HL-60/S4 treated with phorbol 12-myristate 13-acetate at 8.2 ng/mL for 4 days and 3 days (cell line): ENCODE data around the gene REST.
"Not testable (repeated sequence)": the region's sequence is repeated elsewhere in the genome, so short reads cannot be mapped to it uniquely, and the experiment has no call there.

Experiments used
- in situ Hi-C: fragments of 300-500 bp; cut with MboI; formaldehyde crosslinking; loops from 2 replicates; pipeline ENCODE4 v1.15.0; 2022; ENCODE audit warnings: low sequenced_read_pairs

Gene REST

DNA sequence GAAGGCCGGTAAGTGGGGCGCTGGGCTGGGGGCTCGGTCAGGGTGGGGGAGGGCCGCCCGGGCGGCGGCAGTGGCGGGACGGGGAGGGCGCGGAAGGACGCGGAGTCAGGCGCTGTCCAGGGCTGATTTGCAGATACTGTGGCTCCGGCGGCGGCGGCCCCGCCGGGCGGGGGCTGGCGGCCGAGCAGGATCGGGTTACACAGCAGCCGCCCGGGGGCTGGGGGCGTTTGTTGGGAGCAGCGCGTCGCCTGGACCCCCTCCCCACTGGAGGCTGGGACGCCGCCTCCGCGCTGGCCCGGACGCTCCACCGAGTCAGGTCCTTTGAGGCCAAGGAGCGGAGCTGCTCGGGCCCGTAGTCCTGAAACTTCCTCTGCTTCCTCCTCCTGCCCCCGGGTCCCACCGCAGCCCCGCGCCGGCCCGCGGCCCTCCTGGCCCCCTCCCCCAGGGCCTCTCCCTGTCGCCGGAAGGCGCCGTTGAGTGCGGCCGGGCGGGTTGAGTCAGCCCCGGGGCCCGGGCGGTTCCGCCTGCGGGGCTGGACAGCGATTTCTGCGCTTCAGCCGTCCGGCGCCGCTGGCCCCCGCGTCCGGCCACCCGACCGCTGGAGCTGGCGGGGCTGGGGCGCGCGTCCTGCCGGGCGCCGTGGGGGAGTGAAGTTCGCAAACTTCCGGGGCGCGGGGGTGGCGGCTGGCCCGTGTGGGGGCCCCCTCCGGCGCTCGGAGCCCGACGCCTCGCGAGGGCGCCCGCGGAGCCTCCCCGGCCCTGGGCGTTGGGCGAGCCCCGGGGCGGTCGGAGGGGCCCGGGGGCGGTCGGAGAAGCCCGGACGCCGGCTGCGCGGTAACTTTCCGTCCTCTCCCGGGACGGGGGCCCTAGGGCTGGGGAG is 746 bp downstream of the REST start:
- in situ Hi-C loops = no loop called here

DNA sequence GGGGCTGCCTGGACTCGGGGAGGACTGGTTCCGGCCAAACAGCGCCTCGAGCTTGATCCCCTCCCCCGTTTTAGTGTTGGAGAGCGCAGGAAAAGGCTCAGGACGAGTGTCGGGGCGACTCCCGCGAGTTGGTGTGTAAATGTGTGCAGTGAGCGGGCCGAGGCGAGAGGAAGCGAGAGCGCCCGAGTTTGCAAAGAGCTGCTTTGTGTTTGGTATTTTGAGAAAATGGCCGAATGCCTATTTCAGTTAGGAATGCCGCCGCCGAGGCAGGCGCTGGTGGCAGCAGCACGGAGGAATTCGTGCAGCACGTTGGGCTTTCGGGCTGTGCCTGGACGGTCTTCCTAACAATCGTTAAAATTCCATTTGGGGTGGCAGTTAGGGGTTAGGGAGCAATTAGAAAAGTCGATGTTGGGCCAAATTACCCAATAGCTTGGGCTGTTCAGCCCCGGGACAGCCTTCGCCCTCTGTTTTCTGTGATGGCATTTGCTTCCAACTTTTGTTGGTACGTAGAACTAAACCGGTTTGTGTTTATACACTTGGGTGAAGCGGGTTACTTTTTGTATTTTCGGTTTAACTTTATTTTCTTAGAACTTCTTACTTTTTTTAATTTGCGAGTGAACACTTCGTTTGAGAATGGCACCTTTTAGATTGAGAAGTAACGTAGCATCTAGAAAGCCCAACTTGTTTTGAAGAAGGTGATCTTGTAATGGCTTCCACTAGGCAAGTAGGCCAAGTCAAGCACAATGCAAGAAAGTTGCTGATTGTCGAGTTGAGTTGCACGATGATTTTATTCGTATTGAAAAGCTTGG is 1.6 kb downstream of the REST start:
- in situ Hi-C loops = no loop called here

DNA sequence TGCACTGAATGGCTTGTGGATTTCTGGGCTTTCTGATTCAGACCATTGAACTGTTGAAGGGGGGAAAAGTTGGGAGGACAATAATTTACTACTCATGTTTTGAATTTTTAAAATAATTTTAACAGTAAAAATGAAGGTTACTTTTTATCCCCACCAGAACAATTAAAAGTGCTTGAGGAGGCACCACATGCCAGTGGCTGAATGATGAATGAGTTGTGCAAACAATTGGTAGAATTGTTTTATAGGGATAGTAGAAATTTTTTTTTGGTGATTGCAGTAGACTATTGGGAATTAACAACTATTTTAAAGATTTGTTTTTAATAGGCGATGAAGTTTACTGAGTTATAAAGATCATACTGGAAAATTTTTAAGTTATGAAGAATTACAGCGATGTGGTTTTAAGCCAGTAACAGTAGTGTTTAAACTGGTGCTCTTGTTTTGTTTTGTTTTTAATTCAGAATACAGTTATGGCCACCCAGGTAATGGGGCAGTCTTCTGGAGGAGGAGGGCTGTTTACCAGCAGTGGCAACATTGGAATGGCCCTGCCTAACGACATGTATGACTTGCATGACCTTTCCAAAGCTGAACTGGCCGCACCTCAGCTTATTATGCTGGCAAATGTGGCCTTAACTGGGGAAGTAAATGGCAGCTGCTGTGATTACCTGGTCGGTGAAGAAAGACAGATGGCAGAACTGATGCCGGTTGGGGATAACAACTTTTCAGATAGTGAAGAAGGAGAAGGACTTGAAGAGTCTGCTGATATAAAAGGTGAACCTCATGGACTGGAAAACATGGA is 2.7 kb downstream of the REST start:
- in situ Hi-C loops = no loop called here

DNA sequence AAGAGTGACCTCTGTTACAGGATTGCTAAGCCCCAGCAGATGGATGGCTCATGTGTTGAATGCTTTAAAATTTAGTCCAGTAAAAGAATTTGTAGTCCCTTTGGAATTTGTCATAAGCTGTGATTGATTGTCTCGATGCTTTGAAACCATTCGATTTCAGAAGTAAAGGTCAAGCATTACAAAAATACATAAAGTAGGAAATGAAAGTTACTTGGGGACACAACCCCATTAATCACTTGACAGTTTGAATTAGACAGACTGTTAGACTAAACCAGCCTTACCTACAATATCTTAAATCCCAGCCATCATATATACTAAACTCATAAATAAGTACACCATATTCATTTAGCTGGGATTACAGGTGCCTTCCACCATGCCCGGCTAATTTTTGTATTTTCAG is 6.6 kb downstream of the REST start:
- in situ Hi-C loops = no loop called here

DNA sequence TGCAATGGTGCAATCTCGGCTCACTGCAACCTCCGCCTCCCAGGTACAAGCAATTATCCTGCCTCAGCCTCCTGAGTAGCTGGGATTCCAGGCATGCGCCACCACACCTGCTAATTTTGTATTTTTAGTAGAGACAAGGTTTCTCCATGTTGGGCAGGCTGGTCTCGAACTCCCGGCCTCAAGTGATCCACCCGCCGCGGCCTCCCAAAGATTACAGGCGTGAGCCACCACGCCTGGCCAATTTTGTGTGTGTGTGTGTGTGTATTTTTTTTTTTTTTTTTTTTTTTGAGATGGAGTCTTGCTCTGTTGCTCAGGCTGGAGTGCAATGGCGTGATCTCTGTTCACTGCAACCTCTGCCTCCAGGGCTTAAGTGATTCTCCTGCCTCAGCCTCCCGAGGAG is 7.3 kb downstream of the REST start:
- in situ Hi-C loops = not testable (repeated sequence)

DNA sequence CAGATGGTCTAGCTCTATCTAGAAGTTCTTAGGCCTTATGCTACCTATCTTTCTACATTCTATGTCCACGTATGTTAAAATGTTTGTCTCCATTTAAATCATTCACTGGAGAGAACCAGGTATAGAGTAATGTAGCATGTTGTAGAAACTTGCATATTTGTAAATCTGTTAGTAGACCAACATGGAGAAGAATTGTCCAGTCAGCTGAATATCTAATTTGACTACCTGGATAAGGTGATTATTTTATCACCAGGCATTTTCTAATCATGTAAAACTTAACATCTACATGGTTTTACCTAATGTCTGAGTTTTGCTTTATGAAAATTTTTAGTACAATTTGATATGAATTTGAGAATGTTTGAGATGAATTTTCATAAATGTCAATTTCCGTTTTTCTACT is 19.5 kb downstream of the REST start:
- in situ Hi-C loops = no loop called here

DNA sequence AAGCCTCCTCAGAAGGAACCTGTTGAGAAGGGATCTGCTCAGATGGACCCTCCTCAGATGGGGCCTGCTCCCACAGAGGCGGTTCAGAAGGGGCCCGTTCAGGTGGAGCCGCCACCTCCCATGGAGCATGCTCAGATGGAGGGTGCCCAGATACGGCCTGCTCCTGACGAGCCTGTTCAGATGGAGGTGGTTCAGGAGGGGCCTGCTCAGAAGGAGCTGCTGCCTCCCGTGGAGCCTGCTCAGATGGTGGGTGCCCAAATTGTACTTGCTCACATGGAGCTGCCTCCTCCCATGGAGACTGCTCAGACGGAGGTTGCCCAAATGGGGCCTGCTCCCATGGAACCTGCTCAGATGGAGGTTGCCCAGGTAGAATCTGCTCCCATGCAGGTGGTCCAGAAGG is 22.9 kb downstream of the REST start:
- in situ Hi-C loops = no loop called here

DNA sequence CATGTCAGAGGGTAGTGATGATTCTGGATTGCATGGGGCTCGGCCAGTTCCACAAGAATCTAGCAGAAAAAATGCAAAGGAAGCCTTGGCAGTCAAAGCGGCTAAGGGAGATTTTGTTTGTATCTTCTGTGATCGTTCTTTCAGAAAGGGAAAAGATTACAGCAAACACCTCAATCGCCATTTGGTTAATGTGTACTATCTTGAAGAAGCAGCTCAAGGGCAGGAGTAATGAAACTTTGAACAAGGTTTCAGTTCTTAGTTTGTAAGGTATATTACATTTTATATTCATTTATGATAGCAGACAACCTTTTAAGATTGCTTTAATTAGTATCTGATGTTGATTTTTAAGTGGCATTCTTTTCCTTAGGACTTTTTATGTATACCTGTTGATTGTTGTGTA is 24.2 kb downstream of the REST start:
- in situ Hi-C loops = no loop called here

DNA sequence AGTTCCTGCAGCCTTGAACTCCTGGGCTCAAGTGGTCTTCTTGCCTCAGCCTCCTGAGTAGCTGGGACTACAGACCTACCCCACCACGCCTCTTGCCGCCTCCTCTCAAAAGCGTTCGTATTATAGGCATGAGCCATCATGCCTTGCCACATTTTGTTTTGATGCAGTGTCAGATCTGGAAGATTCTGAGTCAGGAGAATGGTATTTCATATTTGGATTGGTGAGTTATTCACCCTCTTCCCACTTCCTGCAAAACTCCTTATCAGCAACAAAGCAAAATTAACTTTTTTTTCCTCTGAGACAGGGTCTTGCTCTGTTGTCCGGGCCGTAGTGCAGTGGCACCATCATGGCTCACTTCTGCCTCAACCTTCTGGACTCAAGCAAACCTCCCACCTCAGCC is 29.6 kb downstream of the REST start:
- in situ Hi-C loops = no loop called here

DNA sequence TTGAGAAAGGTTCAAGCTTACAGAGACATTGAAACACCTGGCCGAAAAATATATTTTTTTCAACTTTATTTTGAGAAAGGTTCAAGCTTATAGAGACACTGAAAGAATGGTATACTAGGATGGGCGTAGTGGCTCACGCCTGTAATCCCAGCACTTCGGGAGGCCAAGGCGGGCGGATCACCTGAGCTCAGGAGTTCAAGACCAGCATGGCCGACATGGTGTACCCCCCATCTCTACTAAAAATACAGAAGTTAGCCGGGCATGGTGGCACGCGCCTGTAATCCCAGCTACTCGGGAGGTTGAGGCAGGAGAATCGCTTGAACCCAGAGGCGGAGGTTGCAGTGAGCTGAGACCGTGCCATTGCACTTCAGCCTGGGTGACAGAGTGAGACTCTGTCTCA is 32.1 kb downstream of the REST start:
- in situ Hi-C loops = not testable (repeated sequence)

DNA sequence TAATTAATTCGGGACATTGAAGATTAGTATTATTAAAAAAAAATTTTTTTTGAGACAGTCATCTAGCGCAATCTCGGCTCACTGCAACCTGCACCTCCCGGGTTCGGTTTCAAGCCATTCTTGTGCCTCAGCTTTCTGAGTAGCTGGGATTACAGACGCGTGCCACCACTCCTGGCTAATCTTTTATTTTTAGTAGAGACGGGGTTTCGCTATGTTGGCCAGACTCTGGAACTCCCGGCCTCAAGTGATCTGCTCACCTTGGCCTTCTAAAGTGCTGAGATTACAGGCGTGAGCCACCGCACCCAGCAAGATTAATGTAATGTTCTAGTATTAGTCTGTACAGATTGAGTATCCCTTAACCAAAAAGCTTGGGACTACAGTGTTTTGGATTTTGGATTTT is 32.7 kb downstream of the REST start:
- in situ Hi-C loops = no loop called here

DNA sequence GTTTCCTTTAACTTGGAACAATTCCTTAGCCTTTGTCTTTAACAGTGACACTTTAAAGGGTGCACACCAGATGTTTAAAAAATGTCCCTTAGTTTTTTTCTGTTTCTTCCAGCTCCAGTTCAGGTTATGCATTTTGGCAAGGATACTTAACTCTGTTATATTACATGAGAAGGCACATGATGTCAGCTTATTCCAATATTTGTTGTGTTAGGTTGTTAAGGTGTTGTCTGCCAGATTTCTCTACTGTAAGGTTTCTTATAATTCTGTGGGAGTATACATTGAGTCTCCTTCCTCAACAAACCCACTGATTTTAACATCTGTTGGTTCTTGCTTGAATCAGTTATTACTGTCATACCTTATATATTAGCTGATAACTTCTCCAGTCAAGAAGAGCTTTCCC is 33.3 kb downstream of the REST start:
- in situ Hi-C loops = no loop called here

DNA sequence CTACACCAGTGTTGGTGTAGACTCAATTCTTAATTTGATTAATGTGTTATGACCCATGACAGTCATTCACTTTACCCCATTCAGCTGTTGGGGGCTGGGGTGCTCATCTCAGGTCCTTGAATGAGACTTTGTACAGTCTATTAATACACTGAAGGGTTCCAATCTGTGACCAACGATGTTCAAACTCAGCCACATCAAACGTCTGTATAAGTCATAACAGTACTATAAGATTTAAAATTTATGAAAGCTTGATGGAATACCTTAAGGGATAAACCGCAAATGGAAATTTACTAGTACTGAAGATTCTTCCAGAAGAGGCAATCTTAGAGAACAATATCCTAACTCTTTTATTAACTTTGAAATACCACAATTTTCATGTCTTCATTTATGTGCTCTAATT is 33.7 kb downstream of the REST start:
- in situ Hi-C loops = no loop called here

DNA sequence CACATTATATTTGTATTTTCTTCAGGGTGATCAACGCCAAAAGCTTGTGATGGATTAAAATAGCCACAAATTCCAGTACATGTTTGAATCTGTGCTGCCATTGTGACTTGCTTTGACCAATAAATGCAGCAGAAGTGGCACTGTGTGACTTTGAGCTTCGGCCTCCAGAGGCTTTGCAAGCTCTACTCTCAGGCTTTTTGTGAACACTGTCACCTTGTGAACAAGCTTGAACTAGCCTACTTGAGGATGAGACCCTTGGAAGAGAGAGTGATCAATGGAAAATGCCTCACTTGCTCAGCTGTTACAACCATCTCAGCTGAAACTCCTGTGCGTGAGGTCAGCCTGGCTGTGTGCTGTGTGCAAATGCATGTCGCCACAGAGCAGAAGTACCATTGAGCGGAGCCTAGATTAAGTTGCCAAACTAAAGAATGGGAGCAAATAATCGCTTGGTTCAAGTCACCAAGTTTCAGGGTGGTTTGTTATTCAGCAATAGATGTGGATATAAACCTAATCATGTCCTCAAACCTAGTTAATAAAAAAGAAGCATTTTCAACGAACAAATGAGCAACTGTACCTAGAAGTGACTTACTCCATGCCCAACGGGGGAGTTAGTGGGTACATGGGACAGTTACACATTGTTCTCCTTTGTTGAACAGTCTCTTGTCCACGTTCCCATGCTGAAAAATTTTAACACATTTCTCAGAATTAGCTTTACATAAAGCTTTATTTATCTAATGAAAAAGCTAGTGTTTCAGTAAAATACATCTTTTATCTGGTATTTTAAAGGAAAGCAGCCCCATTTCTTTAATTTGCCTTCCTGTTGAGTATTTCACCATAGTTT is 46.2 kb downstream of the REST start:
- in situ Hi-C loops = no loop called here

DNA sequence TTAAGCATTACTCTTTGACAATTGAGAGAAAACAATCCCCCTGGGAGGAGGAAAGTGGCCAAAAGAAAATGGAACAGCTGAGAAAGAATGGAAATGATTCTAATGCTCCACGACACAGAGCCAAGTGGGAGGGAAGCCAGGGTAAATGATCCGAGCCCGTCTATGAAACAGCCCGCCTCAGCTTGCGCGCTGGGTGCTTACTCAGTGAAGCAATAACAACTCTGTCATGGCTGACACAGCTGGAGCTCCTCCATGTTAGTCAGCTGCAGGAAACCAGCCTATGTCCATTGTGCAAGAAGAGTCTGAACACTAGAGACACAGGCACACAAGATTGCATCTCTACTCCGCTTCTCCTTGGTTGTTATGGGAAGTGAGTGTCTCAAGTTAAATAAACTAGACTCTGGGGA is 50.4 kb downstream of the REST start:
- in situ Hi-C loops = no loop called here

DNA sequence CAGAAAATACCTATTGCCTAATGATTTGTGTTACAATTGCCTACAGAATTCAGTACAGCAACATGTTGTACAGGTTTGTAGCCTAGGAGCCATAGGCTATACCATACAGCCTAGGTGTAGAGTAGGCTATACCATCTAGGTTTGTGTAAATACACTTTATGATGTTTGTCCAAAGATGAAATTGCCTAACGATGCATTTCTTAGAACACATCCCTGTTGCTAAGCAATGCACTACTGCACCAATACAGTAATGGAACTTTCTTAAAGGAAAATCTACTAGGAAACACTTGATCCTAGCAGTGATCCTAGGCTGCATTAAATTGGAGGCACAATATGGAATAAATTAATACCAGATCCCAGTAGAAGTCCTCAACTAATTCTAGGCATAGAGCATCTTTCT is 51.4 kb downstream of the REST start:
- in situ Hi-C loops = no loop called here

DNA sequence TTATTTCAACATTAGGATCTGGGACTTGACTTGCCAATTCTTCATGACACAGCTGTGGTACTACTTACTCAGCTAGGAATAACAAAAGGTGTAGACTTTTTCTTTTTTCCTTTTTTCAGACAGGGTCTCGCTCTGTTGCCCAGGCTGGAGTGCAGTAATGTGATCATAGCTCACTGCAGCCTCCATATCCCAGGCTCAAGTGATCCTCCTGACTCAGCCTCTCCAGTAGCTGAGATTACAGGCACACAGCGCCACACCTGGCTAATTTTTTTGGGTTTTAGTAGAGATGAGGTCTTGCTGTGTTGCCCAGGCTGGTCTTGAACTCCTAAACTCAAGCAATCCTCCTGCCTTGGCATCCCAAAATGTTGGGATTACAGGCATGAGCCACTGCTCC is 53.4 kb downstream of the REST start:
- in situ Hi-C loops = no loop called here

DNA sequence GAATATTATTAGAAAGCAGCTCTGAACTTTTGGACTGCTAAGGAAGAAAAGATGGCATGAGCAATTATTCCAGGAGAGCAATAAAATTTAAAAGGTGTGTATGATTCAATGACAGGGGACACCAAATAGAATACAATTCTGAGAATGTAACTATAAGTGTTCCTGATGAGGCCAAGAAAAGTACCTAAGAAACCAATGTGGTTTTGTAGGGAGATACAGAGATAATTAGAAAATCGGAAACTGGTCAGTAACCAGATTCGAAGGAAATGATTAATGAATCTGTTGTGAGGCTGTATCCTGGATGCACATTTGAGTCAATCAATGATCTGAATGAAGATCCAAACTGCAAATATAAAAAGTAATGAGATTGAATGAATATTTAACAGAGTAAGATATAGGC is 63.7 kb downstream of the REST start:
- in situ Hi-C loops = no loop called here

DNA sequence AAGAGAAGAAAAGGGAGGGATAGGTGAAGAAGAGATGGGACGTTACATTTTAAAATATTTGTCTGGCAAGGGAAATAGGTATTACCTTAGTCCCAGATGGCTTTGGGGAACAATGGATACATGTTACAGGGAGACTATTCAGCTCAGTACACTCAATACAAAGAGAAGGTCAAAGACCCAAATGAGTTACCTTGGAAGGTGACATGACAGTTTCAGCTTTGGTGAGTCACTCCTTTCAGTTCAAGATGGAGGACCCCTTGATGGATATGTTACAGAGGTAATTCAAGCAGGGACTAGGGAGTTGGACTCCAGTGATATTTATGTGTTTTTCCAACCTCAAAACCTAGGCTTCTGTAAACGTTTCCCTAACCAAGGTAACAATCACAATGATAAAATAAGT is 64.7 kb downstream of the REST start:
- in situ Hi-C loops = no loop called here

DNA sequence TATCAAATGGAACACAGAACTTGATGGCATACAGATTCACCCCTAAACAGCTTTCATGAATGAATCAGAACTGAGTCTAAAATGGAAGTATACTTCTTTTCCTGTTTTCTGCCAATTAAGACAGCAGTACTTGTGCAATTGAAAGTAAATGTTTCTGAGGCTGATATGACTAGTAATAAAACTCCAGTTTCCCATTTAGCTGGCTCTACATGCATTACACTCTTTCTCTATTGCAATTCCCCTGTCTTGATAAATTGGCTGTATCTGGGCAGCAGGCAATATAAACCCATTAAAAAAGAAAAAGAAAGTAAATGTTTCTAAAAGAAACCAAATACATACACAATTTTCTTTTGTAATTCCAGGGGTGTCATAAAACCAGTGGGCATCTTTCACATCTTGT is 65.1 kb downstream of the REST start:
- in situ Hi-C loops = no loop called here

DNA sequence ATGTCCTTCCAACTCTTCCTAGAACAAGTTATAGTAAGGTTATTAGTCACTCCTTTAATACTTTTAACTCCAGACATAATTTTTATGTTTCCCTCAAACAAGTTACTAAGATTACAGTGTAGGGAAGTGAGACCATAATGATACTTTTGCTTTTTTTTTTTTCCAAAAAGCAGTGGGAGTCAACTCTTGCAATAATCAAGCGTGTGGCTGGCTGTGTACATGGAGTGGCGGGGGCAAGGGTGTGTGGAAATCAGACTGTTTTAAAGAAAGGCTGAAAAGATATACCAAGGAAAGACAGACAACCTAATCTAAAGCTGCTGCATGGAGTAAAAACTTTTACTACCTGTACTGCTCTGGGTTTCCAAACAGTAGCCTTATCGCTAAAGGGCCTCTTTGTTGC is 65.6 kb downstream of the REST start:
- in situ Hi-C loops = no loop called here
